Measurements from ENCODE around the gene HAVCR2.

DNA sequence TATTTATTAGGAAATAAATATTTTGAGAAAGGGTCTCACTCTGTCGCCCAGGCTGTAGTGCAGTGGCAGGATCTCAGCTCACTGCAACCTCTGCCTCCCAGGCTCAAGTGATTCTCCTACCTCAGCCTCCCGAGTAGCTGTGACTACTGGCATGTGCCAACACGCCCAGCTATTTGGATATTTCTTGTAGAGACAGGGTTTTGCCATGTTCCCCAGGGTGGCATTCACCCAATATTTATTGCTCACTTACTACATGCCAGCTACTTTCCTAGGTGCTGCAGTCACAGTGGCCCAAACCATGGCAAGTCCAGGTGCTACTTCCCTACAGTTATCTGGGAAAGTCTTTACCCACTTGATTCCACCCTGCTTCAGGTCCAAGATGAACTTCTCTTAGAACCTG lies 42.2 kb upstream of the HAVCR2 start:
- TF ChIP-seq, protein P1, sequence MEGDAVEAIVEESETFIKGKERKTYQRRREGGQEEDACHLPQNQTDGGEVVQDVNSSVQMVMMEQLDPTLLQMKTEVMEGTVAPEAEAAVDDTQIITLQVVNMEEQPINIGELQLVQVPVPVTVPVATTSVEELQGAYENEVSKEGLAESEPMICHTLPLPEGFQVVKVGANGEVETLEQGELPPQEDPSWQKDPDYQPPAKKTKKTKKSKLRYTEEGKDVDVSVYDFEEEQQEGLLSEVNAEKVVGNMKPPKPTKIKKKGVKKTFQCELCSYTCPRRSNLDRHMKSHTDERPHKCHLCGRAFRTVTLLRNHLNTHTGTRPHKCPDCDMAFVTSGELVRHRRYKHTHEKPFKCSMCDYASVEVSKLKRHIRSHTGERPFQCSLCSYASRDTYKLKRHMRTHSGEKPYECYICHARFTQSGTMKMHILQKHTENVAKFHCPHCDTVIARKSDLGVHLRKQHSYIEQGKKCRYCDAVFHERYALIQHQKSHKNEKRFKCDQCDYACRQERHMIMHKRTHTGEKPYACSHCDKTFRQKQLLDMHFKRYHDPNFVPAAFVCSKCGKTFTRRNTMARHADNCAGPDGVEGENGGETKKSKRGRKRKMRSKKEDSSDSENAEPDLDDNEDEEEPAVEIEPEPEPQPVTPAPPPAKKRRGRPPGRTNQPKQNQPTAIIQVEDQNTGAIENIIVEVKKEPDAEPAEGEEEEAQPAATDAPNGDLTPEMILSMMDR (IDR thresholded peaks at IDR 0.05): no peak
- TF ChIP-seq EZH2 (IDR thresholded peaks at IDR 0.05) (no peak), EZH2phosphoT487 (IDR thresholded peaks at IDR 0.05) (no peak)

All from neural progenitor cell (in vitro differentiated cells).